HEK293T (cell line): ENCODE measurements around the gene GNA12.

Experiments
- CTCF ChIA-PET: fragments of 350-600 bp; formaldehyde crosslinking; extraction: SDS; loops from one replicate; lab custom pipeline; 2021; ENCODE audit warnings: antibody characterized with exemption, inconsistent platforms; lab: Yijun Ruan, JAX
- POLR2A ChIA-PET: fragments of 350-600 bp; formaldehyde crosslinking; extraction: SDS; loops from one replicate; lab custom pipeline; 2020; ENCODE audit warnings: antibody characterized with exemption, inconsistent platforms; lab: Yijun Ruan, JAX
- DNase-seq: peaks from one replicate; pipeline ENCODE4 v3.0.0; 2012; ENCODE audit warnings: mixed read lengths; ENCODE audit errors: extremely low spot score
- ARNT ChIP-seq: fragments of 450-650 bp; IDR thresholded peaks from 2 replicates; pipeline ENCODE4 v1.6.1; 2017; ENCODE audit warnings: mild to moderate bottlenecking
- BHLHE40 ChIP-seq: fragments of 450-650 bp; IDR thresholded peaks from 2 replicates; pipeline ENCODE4 v1.6.1; 2016; ENCODE audit warnings: mild to moderate bottlenecking, moderate library complexity, borderline replicate concordance
- CTBP1 ChIP-seq: fragments of 450-650 bp; IDR thresholded peaks from 2 replicates; pipeline ENCODE4 v1.6.1; 2016; ENCODE audit warnings: borderline replicate concordance
- ELF4 ChIP-seq: fragments of 450-650 bp; IDR thresholded peaks from 2 replicates; pipeline ENCODE4 v1.6.1; 2017; ENCODE audit warnings: antibody characterized with exemption
- FOXA1 ChIP-seq: fragments of 450-650 bp; IDR thresholded peaks from 2 replicates; pipeline ENCODE4 v1.6.1; 2016; ENCODE audit warnings: mild to moderate bottlenecking
- FOXK2 ChIP-seq: fragments of 450-650 bp; IDR thresholded peaks from 2 replicates; pipeline ENCODE4 v1.6.1; 2016; ENCODE audit warnings: mild to moderate bottlenecking
- FOXM1 ChIP-seq: fragments of 450-650 bp; IDR thresholded peaks from 2 replicates; pipeline ENCODE4 v1.6.1; 2017; ENCODE audit warnings: mild to moderate bottlenecking, borderline replicate concordance
- HDGF ChIP-seq: fragments of 450-650 bp; IDR thresholded peaks from 2 replicates; pipeline ENCODE4 v1.6.1; 2017; ENCODE audit warnings: antibody characterized with exemption, borderline replicate concordance
- L3MBTL2 ChIP-seq: fragments of 450-650 bp; conservative IDR thresholded peaks from 2 replicates; pipeline ENCODE4 v1.6.1; 2016; ENCODE audit warnings: mild to moderate bottlenecking
- LEF1 ChIP-seq: fragments of 450-650 bp; IDR thresholded peaks from 2 replicates; pipeline ENCODE4 v1.6.1; 2017; ENCODE audit warnings: mild to moderate bottlenecking, borderline replicate concordance
- NFRKB ChIP-seq: fragments of 450-650 bp; IDR thresholded peaks from 2 replicates; pipeline ENCODE4 v1.6.1; 2016; ENCODE audit warnings: mild to moderate bottlenecking, moderate library complexity
- PKNOX1 ChIP-seq: fragments of 450-650 bp; IDR thresholded peaks from 2 replicates; pipeline ENCODE4 v1.6.1; 2016
- SP1 ChIP-seq: fragments of 450-650 bp; IDR thresholded peaks from 2 replicates; pipeline ENCODE4 v1.6.1; 2017
- SUZ12 ChIP-seq: fragments of 450-650 bp; IDR thresholded peaks from 2 replicates; pipeline ENCODE4 v1.6.1; 2016; ENCODE audit warnings: mild to moderate bottlenecking
- TARDBP ChIP-seq: fragments of 450-650 bp; IDR thresholded peaks from 2 replicates; pipeline ENCODE4 v1.6.1; 2016
- ZNF384 ChIP-seq: fragments of 450-650 bp; IDR thresholded peaks from 2 replicates; pipeline ENCODE4 v1.6.1; 2016

GNA12 gene

GRCh38 chr7:2711895-2712675, 132.0 kb downstream of the GNA12 start:
- no peak for TF ChIP-seq SUZ12
- TF ChIP-seq L3MBTL2: no peak
- TF ChIP-seq ZNF384: no peak
- no peak for TF ChIP-seq FOXK2
- no peak for TF ChIP-seq BHLHE40
- no peak for TF ChIP-seq LEF1
- TF ChIP-seq ARNT: no peak
- no peak for TF ChIP-seq TARDBP
- TF ChIP-seq PKNOX1: no peak
- TF ChIP-seq FOXM1: no peak
- no peak for TF ChIP-seq CTBP1
- no peak for TF ChIP-seq SP1
- no peak for TF ChIP-seq NFRKB
- no peak for TF ChIP-seq HDGF
- no peak for DNase-seq
- CTCF ChIA-PET: interaction anchor here (0.7 to 2.8 kb wide), 4 partner anchors 31 to 1104 kb away, joined by 3 to 8 read pairs (median 4); no protein-coding TSS in a partner anchor
- POLR2A ChIA-PET: no interaction called here

- TF ChIP-seq ELF4: no peak
- no peak for TF ChIP-seq ARNT
- TF ChIP-seq TARDBP: no peak
- TF ChIP-seq FOXM1: no peak
- no peak for TF ChIP-seq PKNOX1
- TF ChIP-seq SUZ12: no peak
- TF ChIP-seq BHLHE40: no peak
- no peak for TF ChIP-seq FOXK2
- no peak for TF ChIP-seq HDGF
- TF ChIP-seq ZNF384: no peak
- no peak for TF ChIP-seq SP1
- TF ChIP-seq FOXA1: no peak
- no peak for TF ChIP-seq CTBP1
- TF ChIP-seq NFRKB: no peak
- TF ChIP-seq LEF1: no peak
- TF ChIP-seq L3MBTL2: no peak
- ChIA-PET CTCF (interaction anchor here (0.6 to 2.8 kb wide), 5 partner anchors 9 to 97 kb away, joined by 3 to 8 read pairs (median 4); no protein-coding TSS in a partner anchor), POLR2A (interaction anchor here (1.2 kb wide), 1 partner anchor 10 kb away, joined by 4 read pairs; no protein-coding TSS in a partner anchor)
- DNase-seq: no peak
Measured at GRCh38 chr7:2710901-2711551, 133.1 kb downstream of the GNA12 start.

GRCh38 chr7:2710286-2710655, 133.8 kb downstream of the GNA12 start:
- no peak for TF ChIP-seq BHLHE40
- no peak for TF ChIP-seq HDGF
- TF ChIP-seq SUZ12: no peak
- TF ChIP-seq FOXK2: no peak
- no peak for TF ChIP-seq SP1
- no peak for TF ChIP-seq ARNT
- no peak for TF ChIP-seq NFRKB
- TF ChIP-seq L3MBTL2: no peak
- TF ChIP-seq PKNOX1: no peak
- TF ChIP-seq TARDBP: no peak
- no peak for TF ChIP-seq CTBP1
- ChIA-PET POLR2A (interaction anchor here (1.2 to 1.3 kb wide), 2 partner anchors 9 to 101 kb away, joined by 4 read pairs; no protein-coding TSS in a partner anchor), CTCF (interaction anchor here (0.6 to 1.6 kb wide), 21 partner anchors 7 to 142 kb away, joined by 3 to 7 read pairs (median 4); no protein-coding TSS in a partner anchor)
- DNase-seq: no peak

GRCh38 chr7:2709553-2710285, 134.4 kb downstream of the GNA12 start:
- TF ChIP-seq ELF4 (no peak), SUZ12 (no peak), ARNT (no peak), ZNF384 (no peak), NFRKB (no peak), FOXK2 (no peak)
- ChIA-PET CTCF (interaction anchor here (0.6 to 1.6 kb wide), 22 partner anchors 8 to 273 kb away, joined by 3 to 7 read pairs (median 4); no protein-coding TSS in a partner anchor), POLR2A (interaction anchor here (0.5 to 1.3 kb wide), 3 partner anchors 8 to 1932 kb away, joined by 3 to 4 read pairs (median 4); no protein-coding TSS in a partner anchor)
- DNase-seq: peak; percentile 87

GRCh38 chr7:2708547-2709310, 135.4 kb downstream of the GNA12 start:
- ChIA-PET CTCF (interaction anchor here (0.8 to 1.6 kb wide), 4 partner anchors 10 to 153 kb away, joined by 3 to 7 read pairs (median 6); partner anchors contain the start of gene BRAT1), POLR2A (interaction anchor here (1.3 kb wide), 1 partner anchor 100 kb away, joined by 4 read pairs; no protein-coding TSS in a partner anchor)
- no peak for DNase-seq
- TF ChIP-seq ZNF384: no peak
- no peak for TF ChIP-seq PKNOX1
- no peak for TF ChIP-seq ELF4
- no peak for TF ChIP-seq SUZ12
- TF ChIP-seq CTBP1: no peak
- TF ChIP-seq ARNT: no peak
- TF ChIP-seq L3MBTL2: no peak
- TF ChIP-seq HDGF: no peak
